Measurements from ENCODE around the gene MRPS22. TPM values are rescaled to one million over a fixed set of nuclear protein-coding genes. Genes with fewer than 3 reads are reported as not detected.

MRPS22 gene
- total and polyA plus RNA-seq, 7 experiments from 2014 or later = 26.2 to 47.0 (median 36.5) TPM

DNA sequence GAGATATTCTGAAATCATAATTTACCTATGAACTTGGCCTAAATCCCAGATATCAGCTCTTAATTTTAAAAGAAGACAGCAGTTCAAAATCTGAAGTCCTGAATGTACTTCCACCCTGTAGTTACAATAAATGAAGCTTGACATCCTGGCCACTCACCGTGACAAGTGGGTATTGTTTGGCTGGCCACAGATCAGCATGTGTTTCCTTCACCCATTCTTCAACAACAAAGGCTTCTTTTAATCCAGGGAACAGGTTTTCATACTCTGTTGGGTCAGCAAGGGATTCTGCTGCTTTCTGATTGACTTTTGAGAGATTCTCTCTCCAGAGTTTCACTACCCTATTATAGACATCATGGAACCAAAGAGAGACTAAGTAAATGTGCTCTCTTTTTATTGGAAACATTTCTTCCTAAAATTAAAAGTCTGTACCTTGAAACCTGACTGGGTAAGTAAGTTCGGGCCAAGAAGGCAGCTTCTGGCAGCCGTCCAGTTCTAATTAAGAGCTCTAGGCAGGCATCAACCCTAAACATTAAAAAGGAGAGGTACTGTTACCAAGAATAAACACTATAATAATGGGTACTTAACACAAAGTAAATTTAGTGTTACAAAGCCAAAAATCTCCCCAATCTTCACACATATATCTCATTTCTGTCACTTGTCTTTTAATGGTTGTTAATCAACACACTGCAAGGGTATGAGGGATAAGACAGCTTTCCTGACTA, 15.2 kb downstream of the MRPS22 start:
- Mint-ChIP-seq H3K27me3 (no peaks in the 10 kb centered on the region), H3K36me3 (peaks cover 17 to 56% (median 23%) of the 10 kb centered on the region in 5 donors), H3K27ac (peak overlapping the region in 1 of 9 donors; percentile 10), H3K4me3 (no peak overlapping the region), H3K9me3 (no peaks in the 10 kb centered on the region), H3K4me1 (peaks cover 0 to 22% (median 6%) of the 10 kb centered on the region in 7 donors)
- ChIA-PET CTCF (no interaction called here), POLR2A (interaction anchor here (0.6 kb wide), 1 partner anchor 41 kb away, joined by 4 read pairs; no protein-coding TSS in a partner anchor)
- peaks cover 23 to 90% (median 41%) of the 10 kb centered on the region in 3 experiments for H3K36me3 ChIP-seq (ENCODE audit: control insufficient read depth in 2 of 3, insufficient read depth in 3 of 3, low read length in 3 of 3)
- H3K27ac ChIP-seq (ENCODE audit: low read depth, low read length) = no peak overlapping the region
- no peaks in the 10 kb centered on the region for H3K27me3 ChIP-seq (ENCODE audit: control insufficient read depth in 2 of 2, insufficient read depth in 2 of 2, low read length in 2 of 2)
- ATAC-seq (no peak), DNase-seq (no peak)
- H3K9me3 ChIP-seq (ENCODE audit: control insufficient read depth in 2 of 3, low read length in 3 of 3) = no peaks in the 10 kb centered on the region
- intact Hi-C loops (cut with micrococcal nuclease) = loop anchor here in 1 of 2 donors (2.0 kb wide), 1 partner anchor 20 kb away; no protein-coding TSS in a partner anchor
- no peaks in the 10 kb centered on the region for H3K4me1 ChIP-seq (ENCODE audit: control insufficient read depth in 2 of 2, insufficient read depth in 2 of 2, low read length in 2 of 2)
- H3K4me3 ChIP-seq (ENCODE audit: low read length) = no peak overlapping the region

DNA sequence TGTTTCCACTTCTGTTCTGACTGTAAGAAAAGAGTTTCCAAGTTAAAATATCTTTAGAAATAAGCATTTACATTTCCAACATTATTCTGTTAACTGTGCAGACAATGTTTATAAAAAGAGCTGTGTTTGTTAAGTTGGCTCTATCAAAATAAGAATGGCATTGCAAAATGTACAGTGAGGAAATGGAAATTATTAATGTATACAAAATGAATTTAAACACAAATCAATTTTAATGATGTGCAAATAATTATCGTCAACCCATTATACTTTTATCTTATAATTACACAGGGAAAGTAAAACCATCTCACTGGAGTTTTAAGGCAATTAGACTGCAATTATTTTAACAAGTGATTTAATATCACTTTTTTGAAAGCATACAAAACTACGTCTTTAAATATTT, 17.5 kb downstream of the MRPS22 start:
- Mint-ChIP-seq H3K9me3 (no peaks in the 10 kb centered on the region), H3K4me1 (peaks cover 3 to 15% (median 8%) of the 10 kb centered on the region in 7 donors), H3K4me3 (no peak overlapping the region), H3K27ac (no peak overlapping the region), H3K36me3 (peaks cover 21 to 70% (median 28%) of the 10 kb centered on the region in 5 donors), H3K27me3 (no peaks in the 10 kb centered on the region)
- H3K36me3 ChIP-seq (ENCODE audit: control insufficient read depth in 2 of 3, insufficient read depth in 3 of 3, low read length in 3 of 3) = peaks cover 23 to 90% (median 39%) of the 10 kb centered on the region in 3 experiments
- H3K27ac ChIP-seq (ENCODE audit: low read depth, low read length) = no peak overlapping the region
- no peaks in the 10 kb centered on the region for H3K4me1 ChIP-seq (ENCODE audit: control insufficient read depth in 2 of 2, insufficient read depth in 2 of 2, low read length in 2 of 2)
- H3K4me3 ChIP-seq (ENCODE audit: low read length) = no peak overlapping the region
- POLR2A ChIA-PET = no interaction called here
- CTCF ChIA-PET = no interaction called here
- H3K27me3 ChIP-seq (ENCODE audit: control insufficient read depth in 2 of 2, insufficient read depth in 2 of 2, low read length in 2 of 2) = no peaks in the 10 kb centered on the region
- no peaks in the 10 kb centered on the region for H3K9me3 ChIP-seq (ENCODE audit: control insufficient read depth in 2 of 3, low read length in 3 of 3)
- no peak for DNase-seq
- intact Hi-C loops (cut with micrococcal nuclease) = no loop called here
- ATAC-seq = no peak

DNA sequence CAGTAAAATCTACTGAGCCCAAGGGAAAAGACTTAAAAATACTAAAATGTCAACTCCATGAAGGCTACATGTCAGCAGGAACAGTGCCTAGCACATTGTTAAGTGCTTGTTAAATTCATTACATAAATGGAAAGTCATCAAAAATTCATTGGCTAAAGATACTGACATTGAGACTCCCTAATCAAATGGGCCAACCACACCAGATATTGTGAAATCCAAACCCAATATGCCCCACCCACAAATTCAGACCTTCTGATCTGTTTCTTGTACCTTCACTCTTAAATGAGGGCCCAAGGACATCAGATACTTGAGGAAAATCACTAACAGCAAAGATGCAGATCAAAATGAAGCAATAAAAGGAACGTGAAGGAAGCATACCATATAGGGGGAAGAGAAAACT, 20.7 kb downstream of the MRPS22 start:
- Histone ChIP-seq H3K36me3 (ENCODE audit: control insufficient read depth in 2 of 3, insufficient read depth in 3 of 3, low read length in 3 of 3) (peaks cover 30 to 88% (median 39%) of the 10 kb centered on the region in 3 experiments), H3K4me3 (ENCODE audit: low read length) (no peak overlapping the region), H3K27ac (ENCODE audit: low read depth, low read length) (no peak overlapping the region), H3K27me3 (ENCODE audit: control insufficient read depth in 2 of 2, insufficient read depth in 2 of 2, low read length in 2 of 2) (no peaks in the 10 kb centered on the region), H3K4me1 (ENCODE audit: control insufficient read depth in 2 of 2, insufficient read depth in 2 of 2, low read length in 2 of 2) (no peaks in the 10 kb centered on the region), H3K9me3 (ENCODE audit: control insufficient read depth in 2 of 3, low read length in 3 of 3) (no peaks in the 10 kb centered on the region)
- Mint-ChIP-seq H3K4me1 (peaks cover 3 to 13% (median 8%) of the 10 kb centered on the region in 7 donors), H3K36me3 (peaks cover 29 to 72% (median 39%) of the 10 kb centered on the region in 5 donors), H3K27me3 (no peaks in the 10 kb centered on the region), H3K9me3 (no peaks in the 10 kb centered on the region), H3K27ac (peak overlapping the region in 3 of 9 donors; percentile 11 to 39 (median 15)), H3K4me3 (no peak overlapping the region)
- ATAC-seq (no peak), DNase-seq (no peak)
- CTCF ChIA-PET = no interaction called here
- POLR2A ChIA-PET = no interaction called here
- intact Hi-C loops (cut with micrococcal nuclease) = no loop called here

DNA sequence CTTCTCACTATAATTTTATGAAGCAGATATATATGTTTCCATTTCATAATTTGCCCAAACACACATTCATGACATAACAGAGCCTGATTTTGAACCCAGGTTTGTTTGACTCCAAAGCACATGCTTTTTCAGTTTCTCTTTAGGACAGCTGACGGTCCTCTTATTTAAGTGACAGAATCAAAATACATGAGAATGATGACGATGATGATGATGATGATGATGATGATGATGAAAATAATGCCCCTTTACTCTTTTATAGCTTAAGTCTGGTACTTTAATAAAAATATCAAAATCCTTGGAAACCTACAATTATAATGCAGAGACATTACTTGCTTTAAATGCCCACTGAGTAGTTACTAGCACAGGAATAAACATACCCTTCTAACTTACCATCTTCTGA, 30.3 kb downstream of the MRPS22 start:
- H3K27me3 ChIP-seq (ENCODE audit: control insufficient read depth in 2 of 2, insufficient read depth in 2 of 2, low read length in 2 of 2) = no peaks in the 10 kb centered on the region
- H3K9me3 ChIP-seq (ENCODE audit: control insufficient read depth in 2 of 3, low read length in 3 of 3) = no peaks in the 10 kb centered on the region
- H3K36me3 ChIP-seq (ENCODE audit: control insufficient read depth in 2 of 3, insufficient read depth in 3 of 3, low read length in 3 of 3) = peaks cover 30 to 86% (median 56%) of the 10 kb centered on the region in 3 experiments
- Mint-ChIP-seq H3K27me3 (no peaks in the 10 kb centered on the region), H3K4me3 (no peak overlapping the region), H3K27ac (no peak overlapping the region), H3K36me3 (peaks cover 22 to 69% (median 45%) of the 10 kb centered on the region in 5 donors), H3K4me1 (peaks cover 3 to 13% (median 6%) of the 10 kb centered on the region in 7 donors), H3K9me3 (no peaks in the 10 kb centered on the region)
- no peak overlapping the region for H3K27ac ChIP-seq (ENCODE audit: low read depth, low read length)
- H3K4me3 ChIP-seq (ENCODE audit: low read length) = no peak overlapping the region
- intact Hi-C loops (cut with micrococcal nuclease) = no loop called here
- no peak for DNase-seq
- CTCF ChIA-PET = interaction anchor here (1.1 kb wide), 1 partner anchor 64 kb away, joined by 4 read pairs; no protein-coding TSS in a partner anchor
- POLR2A ChIA-PET = no interaction called here
- no peak for ATAC-seq
- no peaks in the 10 kb centered on the region for H3K4me1 ChIP-seq (ENCODE audit: control insufficient read depth in 2 of 2, insufficient read depth in 2 of 2, low read length in 2 of 2)

DNA sequence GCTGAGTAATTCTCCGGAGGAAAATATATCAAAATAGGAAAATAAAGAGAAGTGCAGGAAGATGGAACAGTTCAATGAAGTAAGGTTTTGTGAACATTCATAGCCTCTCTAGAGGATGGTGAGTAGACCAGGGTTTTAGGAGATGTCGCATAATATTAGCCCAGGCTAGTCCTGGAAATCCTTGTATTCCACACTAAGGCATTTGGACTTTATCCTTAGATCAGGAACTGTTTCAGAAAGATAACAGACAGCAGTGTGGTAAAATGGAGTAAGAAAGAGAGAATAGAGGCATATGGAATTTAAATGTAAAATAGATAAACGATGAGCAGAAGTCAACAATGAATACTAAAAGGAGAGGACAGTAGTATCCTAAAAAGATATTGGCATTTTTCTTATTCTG, 33.6 kb downstream of the MRPS22 start:
- Histone ChIP-seq H3K36me3 (ENCODE audit: control insufficient read depth in 2 of 3, insufficient read depth in 3 of 3, low read length in 3 of 3) (peaks cover 21 to 82% (median 36%) of the 10 kb centered on the region in 3 experiments), H3K4me1 (ENCODE audit: control insufficient read depth in 2 of 2, insufficient read depth in 2 of 2, low read length in 2 of 2) (no peaks in the 10 kb centered on the region), H3K27me3 (ENCODE audit: control insufficient read depth in 2 of 2, insufficient read depth in 2 of 2, low read length in 2 of 2) (no peaks in the 10 kb centered on the region), H3K9me3 (ENCODE audit: control insufficient read depth in 2 of 3, low read length in 3 of 3) (no peaks in the 10 kb centered on the region), H3K4me3 (ENCODE audit: low read length) (no peak overlapping the region), H3K27ac (ENCODE audit: low read depth, low read length) (no peak overlapping the region)
- CTCF ChIA-PET = no interaction called here
- ATAC-seq (no peak), DNase-seq (no peak)
- Mint-ChIP-seq H3K9me3 (no peaks in the 10 kb centered on the region), H3K4me3 (no peak overlapping the region), H3K27me3 (no peaks in the 10 kb centered on the region), H3K36me3 (peaks cover 12 to 64% (median 42%) of the 10 kb centered on the region in 5 donors), H3K4me1 (peaks cover 8 to 43% (median 28%) of the 10 kb centered on the region in 7 donors), H3K27ac (peak overlapping the region in 5 of 9 donors; percentile 7 to 67 (median 51))
- intact Hi-C loops (cut with micrococcal nuclease) = no loop called here
- POLR2A ChIA-PET = no interaction called here

DNA sequence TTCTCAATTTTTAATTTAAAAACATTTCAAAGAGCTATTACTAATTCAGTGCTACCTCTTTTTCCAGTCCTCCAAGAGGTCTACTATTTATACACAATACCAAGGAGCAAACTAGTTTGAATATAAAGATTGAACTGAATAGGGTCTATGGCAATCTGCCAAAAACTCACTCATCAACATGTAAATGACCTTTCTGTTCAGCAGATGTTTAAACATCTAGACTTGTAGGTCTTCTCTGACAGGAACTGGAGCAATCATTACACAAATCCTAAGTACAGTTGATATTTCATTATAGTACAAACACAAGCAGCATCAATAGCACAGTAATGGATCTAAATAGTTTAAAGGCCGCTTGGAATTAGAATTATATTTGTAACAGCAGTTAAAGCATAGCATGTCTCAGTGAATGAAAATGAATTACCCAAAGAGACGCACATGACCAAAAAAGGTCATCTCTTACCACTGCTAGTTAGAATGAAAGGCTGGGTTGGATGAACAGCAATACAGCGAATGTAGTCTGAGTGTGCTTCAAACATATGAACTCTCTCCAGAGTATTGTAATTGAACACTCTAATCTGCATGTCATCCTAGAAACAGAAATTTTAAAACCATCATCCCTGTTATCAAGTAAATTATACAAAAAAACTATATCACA, 34.9 kb downstream of the MRPS22 start:
- ChIA-PET CTCF (no interaction called here), POLR2A (no interaction called here)
- no peaks in the 10 kb centered on the region for H3K27me3 ChIP-seq (ENCODE audit: control insufficient read depth in 2 of 2, insufficient read depth in 2 of 2, low read length in 2 of 2)
- intact Hi-C loops (cut with micrococcal nuclease) = loop anchor here in 1 of 2 donors (2.0 kb wide), 1 partner anchor 20 kb away; no protein-coding TSS in a partner anchor
- Mint-ChIP-seq H3K4me3 (no peak overlapping the region), H3K27ac (peak overlapping the region in 2 of 9 donors; percentile 45 to 49), H3K9me3 (no peaks in the 10 kb centered on the region), H3K4me1 (peaks cover 8 to 50% (median 32%) of the 10 kb centered on the region in 7 donors), H3K27me3 (no peaks in the 10 kb centered on the region), H3K36me3 (peaks cover 14 to 57% (median 33%) of the 10 kb centered on the region in 5 donors)
- no peak overlapping the region for H3K4me3 ChIP-seq (ENCODE audit: low read length)
- no peaks in the 10 kb centered on the region for H3K9me3 ChIP-seq (ENCODE audit: control insufficient read depth in 2 of 3, low read length in 3 of 3)
- no peaks in the 10 kb centered on the region for H3K4me1 ChIP-seq (ENCODE audit: control insufficient read depth in 2 of 2, insufficient read depth in 2 of 2, low read length in 2 of 2)
- H3K27ac ChIP-seq (ENCODE audit: low read depth, low read length) = no peak overlapping the region
- DNase-seq = no peak
- ATAC-seq = no peak
- peaks cover 12 to 73% (median 26%) of the 10 kb centered on the region in 3 experiments for H3K36me3 ChIP-seq (ENCODE audit: control insufficient read depth in 2 of 3, insufficient read depth in 3 of 3, low read length in 3 of 3)
